Bone marrow (tissue), 2 donors: Measurements from ENCODE around the gene IL6.

Source experiments
- DNase-seq, 2 donors: peaks; one replicate each; lab custom pipeline; 2025; lab: John Stamatoyannopoulos, UW

Gene IL6

DNA sequence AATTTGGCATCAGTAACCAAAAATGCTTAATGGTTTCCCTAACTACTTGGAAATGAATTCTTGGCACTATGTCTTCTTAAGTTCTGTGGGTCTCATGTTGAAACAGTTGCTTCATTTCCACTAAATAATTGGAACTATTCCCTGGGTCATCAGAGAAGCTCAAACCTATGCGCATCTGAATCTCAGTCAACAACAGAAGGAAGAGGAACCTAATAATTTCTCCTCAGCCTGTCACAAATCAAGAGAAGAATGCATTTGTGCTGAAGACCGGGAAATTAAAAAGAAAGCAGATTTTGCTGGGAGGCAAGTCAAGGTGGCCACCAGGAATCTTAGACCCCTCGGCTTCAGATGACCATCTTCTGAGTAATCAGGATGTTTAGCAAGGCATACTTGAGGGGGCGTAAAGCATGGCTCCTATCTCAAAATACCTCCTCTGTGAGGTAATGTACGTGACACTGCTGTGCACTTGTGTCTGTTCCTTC lies 54.3 kb downstream of the IL6 start:
- no peak for DNase-seq
